K562 (cell line): ENCODE measurements around the gene MICU1. TPM values are rescaled to one million over a fixed set of nuclear protein-coding genes. Genes with fewer than 3 reads are reported as not detected.

Experiments used
- GATA2 ChIP-seq: sonication (generic); formaldehyde crosslinking; IDR thresholded peaks from 2 replicates; pipeline ENCODE4 v1.4.0; 2020; ENCODE audit warnings: mild to moderate bottlenecking, missing genetic modification reagents
- HDAC2 ChIP-seq: fragments of 450-650 bp; IDR thresholded peaks from 2 replicates; pipeline ENCODE4 v1.6.1; 2016; ENCODE audit warnings: mild to moderate bottlenecking
- IFI16 ChIP-seq: fragments of 250-450 bp; sonication (Bioruptor Pico); IDR thresholded peaks from 2 replicates; pipeline ENCODE4 v2.1.2; 2022; ENCODE audit warnings: mild to moderate bottlenecking, inconsistent platforms
- NBN ChIP-seq: fragments of 450-650 bp; IDR thresholded peaks from 2 replicates; pipeline ENCODE4 v1.6.1; 2016; ENCODE audit warnings: low read depth, mild to moderate bottlenecking
- NR2F6 ChIP-seq: fragments of 450-650 bp; formaldehyde crosslinking; IDR thresholded peaks from 2 replicates; pipeline ENCODE4 v1.4.0; 2020; ENCODE audit warnings: mild to moderate bottlenecking
- RBM39 ChIP-seq: fragments of 200-400 bp; formaldehyde crosslinking; optimal IDR thresholded peaks from 2 replicates; pipeline ENCODE3; 2018; ENCODE audit warnings: low read depth, low read length
- ZBTB17 ChIP-seq: fragments of 450-650 bp; formaldehyde crosslinking; IDR thresholded peaks from 2 replicates; pipeline ENCODE4 v1.4.0; 2020; ENCODE audit warnings: mild to moderate bottlenecking
- ZNF75A ChIP-seq: fragments of 450-650 bp; formaldehyde crosslinking; IDR thresholded peaks from 2 replicates; pipeline ENCODE4 v1.4.0; 2020; ENCODE audit warnings: mild to moderate bottlenecking
- polyA plus RNA-seq, 8 experiments: library from polyadenylated mRNA; depleted of rRNA in 4 of 8; stranded (reverse) in 5 of 8; unstranded in 3 of 8; fragments of >200 nt; fragmentation: Nextera tagmentation in 2 of 8; fragmentation: Illumina TruSeq in 1 of 8; extraction: Ambion mirVana in 2 of 8; extraction: Trizol in 1 of 8; gene quantifications; 2 replicates each; pipeline versions ENCODE4 v1.2.1 to v1.2.3, GENCODE V29; 2011 to 2014; ENCODE audit warnings: inconsistent platforms in 1 of 8, missing spikeins in 1 of 8
- total RNA-seq, 7 experiments: library from RNA; depleted of rRNA in 6 of 7; stranded (reverse); fragments of >200 nt in 6 of 7; fragmentation: Illumina TruSeq in 2 of 7; extraction: Trizol in 2 of 7; gene quantifications; 2 replicates each; pipeline versions ENCODE4 v1.2.1 to v1.2.3, GENCODE V29; 2011 to 2021; ENCODE audit warnings: low replicate concordance in 1 of 7
- TF ChIP-seq, protein P1 (sequence below), 2 experiments: fragments of 450-650 bp; formaldehyde crosslinking in 1 of 2; IDR thresholded peaks; 2 replicates each; pipeline versions ENCODE4 v1.4.0 to v1.6.1; 2014 to 2020; ENCODE audit warnings: mild to moderate bottlenecking in 2 of 2, borderline replicate concordance in 1 of 2, low read depth in 1 of 2
- TF ChIP-seq, protein P2 (sequence below): fragments of 450-650 bp; IDR thresholded peaks from 2 replicates; pipeline ENCODE4 v1.7.1; 2018; ENCODE audit warnings: mild to moderate bottlenecking, low read depth; ENCODE audit not compliant: partially characterized antibody
- TF ChIP-seq, protein P3 (sequence below): sonication (generic); formaldehyde crosslinking; IDR thresholded peaks from 2 replicates; pipeline ENCODE4 v1.8.0; 2022; ENCODE audit warnings: mild to moderate bottlenecking, missing genetic modification reagents

Gene MICU1
- total and polyA plus RNA-seq, 9 of the 15 experiments (the other 6 are each of a cell fraction or from before 2014, with no cell fraction given) = 29.3 to 76.8 (median 48.4) TPM

GRCh38 chr10:72319416-72320254, 306.2 kb downstream of the MICU1 start (continued):
- TF ChIP-seq, protein P1, sequence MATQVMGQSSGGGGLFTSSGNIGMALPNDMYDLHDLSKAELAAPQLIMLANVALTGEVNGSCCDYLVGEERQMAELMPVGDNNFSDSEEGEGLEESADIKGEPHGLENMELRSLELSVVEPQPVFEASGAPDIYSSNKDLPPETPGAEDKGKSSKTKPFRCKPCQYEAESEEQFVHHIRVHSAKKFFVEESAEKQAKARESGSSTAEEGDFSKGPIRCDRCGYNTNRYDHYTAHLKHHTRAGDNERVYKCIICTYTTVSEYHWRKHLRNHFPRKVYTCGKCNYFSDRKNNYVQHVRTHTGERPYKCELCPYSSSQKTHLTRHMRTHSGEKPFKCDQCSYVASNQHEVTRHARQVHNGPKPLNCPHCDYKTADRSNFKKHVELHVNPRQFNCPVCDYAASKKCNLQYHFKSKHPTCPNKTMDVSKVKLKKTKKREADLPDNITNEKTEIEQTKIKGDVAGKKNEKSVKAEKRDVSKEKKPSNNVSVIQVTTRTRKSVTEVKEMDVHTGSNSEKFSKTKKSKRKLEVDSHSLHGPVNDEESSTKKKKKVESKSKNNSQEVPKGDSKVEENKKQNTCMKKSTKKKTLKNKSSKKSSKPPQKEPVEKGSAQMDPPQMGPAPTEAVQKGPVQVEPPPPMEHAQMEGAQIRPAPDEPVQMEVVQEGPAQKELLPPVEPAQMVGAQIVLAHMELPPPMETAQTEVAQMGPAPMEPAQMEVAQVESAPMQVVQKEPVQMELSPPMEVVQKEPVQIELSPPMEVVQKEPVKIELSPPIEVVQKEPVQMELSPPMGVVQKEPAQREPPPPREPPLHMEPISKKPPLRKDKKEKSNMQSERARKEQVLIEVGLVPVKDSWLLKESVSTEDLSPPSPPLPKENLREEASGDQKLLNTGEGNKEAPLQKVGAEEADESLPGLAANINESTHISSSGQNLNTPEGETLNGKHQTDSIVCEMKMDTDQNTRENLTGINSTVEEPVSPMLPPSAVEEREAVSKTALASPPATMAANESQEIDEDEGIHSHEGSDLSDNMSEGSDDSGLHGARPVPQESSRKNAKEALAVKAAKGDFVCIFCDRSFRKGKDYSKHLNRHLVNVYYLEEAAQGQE (IDR thresholded peaks at IDR 0.05; ENCODE audit: borderline replicate concordance) = peak; percentile 18
- TF ChIP-seq, protein P1 (CRISPR knock-in tag; IDR thresholded peaks at IDR 0.05; ENCODE audit: low read depth) = peak; percentile 79; the same call in 1 of the 2 replicates
- peak; percentile 39; the same call in 1 of the 2 replicates for TF ChIP-seq IFI16 (CRISPR knock-in tag)
- peak; percentile 80; the same call in 1 of the 2 replicates for TF ChIP-seq ZBTB17 (CRISPR knock-in tag)
- no peak for TF ChIP-seq NR2F6 (CRISPR knock-in tag)
- TF ChIP-seq HDAC2 = peak; percentile 30; the same call in 1 of the 2 replicates
- TF ChIP-seq NBN = no peak
- TF ChIP-seq, protein P2, sequence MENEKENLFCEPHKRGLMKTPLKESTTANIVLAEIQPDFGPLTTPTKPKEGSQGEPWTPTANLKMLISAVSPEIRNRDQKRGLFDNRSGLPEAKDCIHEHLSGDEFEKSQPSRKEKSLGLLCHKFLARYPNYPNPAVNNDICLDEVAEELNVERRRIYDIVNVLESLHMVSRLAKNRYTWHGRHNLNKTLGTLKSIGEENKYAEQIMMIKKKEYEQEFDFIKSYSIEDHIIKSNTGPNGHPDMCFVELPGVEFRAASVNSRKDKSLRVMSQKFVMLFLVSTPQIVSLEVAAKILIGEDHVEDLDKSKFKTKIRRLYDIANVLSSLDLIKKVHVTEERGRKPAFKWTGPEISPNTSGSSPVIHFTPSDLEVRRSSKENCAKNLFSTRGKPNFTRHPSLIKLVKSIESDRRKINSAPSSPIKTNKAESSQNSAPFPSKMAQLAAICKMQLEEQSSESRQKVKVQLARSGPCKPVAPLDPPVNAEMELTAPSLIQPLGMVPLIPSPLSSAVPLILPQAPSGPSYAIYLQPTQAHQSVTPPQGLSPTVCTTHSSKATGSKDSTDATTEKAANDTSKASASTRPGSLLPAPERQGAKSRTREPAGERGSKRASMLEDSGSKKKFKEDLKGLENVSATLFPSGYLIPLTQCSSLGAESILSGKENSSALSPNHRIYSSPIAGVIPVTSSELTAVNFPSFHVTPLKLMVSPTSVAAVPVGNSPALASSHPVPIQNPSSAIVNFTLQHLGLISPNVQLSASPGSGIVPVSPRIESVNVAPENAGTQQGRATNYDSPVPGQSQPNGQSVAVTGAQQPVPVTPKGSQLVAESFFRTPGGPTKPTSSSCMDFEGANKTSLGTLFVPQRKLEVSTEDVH = no peak
- no peak for TF ChIP-seq GATA2
- no peak for TF ChIP-seq RBM39
- TF ChIP-seq ZNF75A (CRISPR knock-in tag) = peak; percentile 70; the same call in 1 of the 2 replicates
- TF ChIP-seq, protein P3, sequence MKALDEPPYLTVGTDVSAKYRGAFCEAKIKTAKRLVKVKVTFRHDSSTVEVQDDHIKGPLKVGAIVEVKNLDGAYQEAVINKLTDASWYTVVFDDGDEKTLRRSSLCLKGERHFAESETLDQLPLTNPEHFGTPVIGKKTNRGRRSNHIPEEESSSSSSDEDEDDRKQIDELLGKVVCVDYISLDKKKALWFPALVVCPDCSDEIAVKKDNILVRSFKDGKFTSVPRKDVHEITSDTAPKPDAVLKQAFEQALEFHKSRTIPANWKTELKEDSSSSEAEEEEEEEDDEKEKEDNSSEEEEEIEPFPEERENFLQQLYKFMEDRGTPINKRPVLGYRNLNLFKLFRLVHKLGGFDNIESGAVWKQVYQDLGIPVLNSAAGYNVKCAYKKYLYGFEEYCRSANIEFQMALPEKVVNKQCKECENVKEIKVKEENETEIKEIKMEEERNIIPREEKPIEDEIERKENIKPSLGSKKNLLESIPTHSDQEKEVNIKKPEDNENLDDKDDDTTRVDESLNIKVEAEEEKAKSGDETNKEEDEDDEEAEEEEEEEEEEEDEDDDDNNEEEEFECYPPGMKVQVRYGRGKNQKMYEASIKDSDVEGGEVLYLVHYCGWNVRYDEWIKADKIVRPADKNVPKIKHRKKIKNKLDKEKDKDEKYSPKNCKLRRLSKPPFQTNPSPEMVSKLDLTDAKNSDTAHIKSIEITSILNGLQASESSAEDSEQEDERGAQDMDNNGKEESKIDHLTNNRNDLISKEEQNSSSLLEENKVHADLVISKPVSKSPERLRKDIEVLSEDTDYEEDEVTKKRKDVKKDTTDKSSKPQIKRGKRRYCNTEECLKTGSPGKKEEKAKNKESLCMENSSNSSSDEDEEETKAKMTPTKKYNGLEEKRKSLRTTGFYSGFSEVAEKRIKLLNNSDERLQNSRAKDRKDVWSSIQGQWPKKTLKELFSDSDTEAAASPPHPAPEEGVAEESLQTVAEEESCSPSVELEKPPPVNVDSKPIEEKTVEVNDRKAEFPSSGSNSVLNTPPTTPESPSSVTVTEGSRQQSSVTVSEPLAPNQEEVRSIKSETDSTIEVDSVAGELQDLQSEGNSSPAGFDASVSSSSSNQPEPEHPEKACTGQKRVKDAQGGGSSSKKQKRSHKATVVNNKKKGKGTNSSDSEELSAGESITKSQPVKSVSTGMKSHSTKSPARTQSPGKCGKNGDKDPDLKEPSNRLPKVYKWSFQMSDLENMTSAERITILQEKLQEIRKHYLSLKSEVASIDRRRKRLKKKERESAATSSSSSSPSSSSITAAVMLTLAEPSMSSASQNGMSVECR (CRISPR knock-in tag) = no peak
